MM.1S (cell line): ENCODE results near the gene SCAMP1.

Experiments
- CTCF ChIP-seq: fragments of 300-600 bp; sonication (generic); IDR thresholded peaks from 2 replicates; pipeline ENCODE4 v1.5.1; 2016; ENCODE audit warnings: antibody characterized with exemption, low read length, mixed read lengths
- EZH2 ChIP-seq: fragments of 300-600 bp; sonication (generic); optimal IDR thresholded peaks from 2 replicates; pipeline ENCODE3; 2017; ENCODE audit warnings: low read depth, mild to moderate bottlenecking, antibody characterized with exemption, low read length, mixed read lengths

GRCh38 chr5:78345485-78345884, 14.9 kb upstream of the SCAMP1 start:
- TF ChIP-seq CTCF (no peak), EZH2 (no peak)
